OCI-LY1 (cell line): ENCODE measurements around the gene ATF6B.
"Not testable (repeated sequence)": the region's sequence is repeated elsewhere in the genome, so short reads cannot be mapped to it uniquely, and the experiment has no call there.

Experiments used
- H2AFZ ChIP-seq: fragments of 200-600 bp; sonication (generic), shearing (Covaris generic); 2 replicates; pipeline ENCODE4 v1.6.0; 2014; ENCODE audit warnings: antibody characterized with exemption, mild to moderate bottlenecking, low read length
- H3F3A ChIP-seq: fragments of 200-600 bp; sonication (generic), shearing (Covaris generic); 2 replicates; pipeline ENCODE4 v1.6.0; 2014; ENCODE audit warnings: mild to moderate bottlenecking, antibody characterized with exemption, low read length, moderate library complexity; ENCODE audit not compliant: insufficient read depth
- H3K27ac ChIP-seq: fragments of 200-600 bp; sonication (generic); 2 replicates; pipeline ENCODE4 v1.5.1; 2014; ENCODE audit warnings: low read length, mixed run types, mild to moderate bottlenecking, low read depth; ENCODE audit not compliant: poor library complexity, severe bottlenecking
- H3K27me3 ChIP-seq: fragments of 200-600 bp; sonication (generic); 2 replicates; pipeline ENCODE4 v1.6.0; 2014; ENCODE audit warnings: antibody characterized with exemption, mild to moderate bottlenecking, low read length, moderate library complexity; ENCODE audit not compliant: insufficient read depth
- H3K36me3 ChIP-seq: fragments of 200-600 bp; sonication (generic); 2 replicates; pipeline ENCODE4 v1.6.1; 2014; ENCODE audit warnings: mild to moderate bottlenecking, antibody characterized with exemption, low read length, moderate library complexity, mixed read lengths; ENCODE audit not compliant: insufficient read depth
- H3K4me1 ChIP-seq: fragments of 200-600 bp; sonication (generic); 2 replicates; pipeline ENCODE4 v1.5.1; 2014; ENCODE audit warnings: mild to moderate bottlenecking, low read length, moderate library complexity; ENCODE audit not compliant: insufficient read depth, severe bottlenecking
- H3K4me2 ChIP-seq: fragments of 200-600 bp; sonication (generic), shearing (Covaris generic); 2 replicates; pipeline ENCODE4 v1.6.1; 2014; ENCODE audit warnings: low read length
- H3K4me3 ChIP-seq: fragments of 200-600 bp; sonication (generic); 2 replicates; pipeline ENCODE4 v1.5.1; 2014; ENCODE audit warnings: low read length, low read depth, mild to moderate bottlenecking, mixed read lengths; ENCODE audit not compliant: poor library complexity, severe bottlenecking
- H3K79me2 ChIP-seq: fragments of 200-600 bp; shearing (Covaris generic); 2 replicates; pipeline ENCODE4 v1.6.1; 2016; ENCODE audit warnings: mixed run types, low read length, mixed read lengths; ENCODE audit not compliant: insufficient read depth
- H3K9ac ChIP-seq: fragments of 200-600 bp; sonication (generic), shearing (Covaris generic); 2 replicates; pipeline ENCODE4 v1.6.1; 2014; ENCODE audit warnings: mild to moderate bottlenecking, low read length, mixed read lengths
- H3K9me2 ChIP-seq: fragments of 200-600 bp; sonication (generic), shearing (Covaris generic); 2 replicates; pipeline ENCODE4 v1.6.1; 2014; ENCODE audit warnings: low read depth, mild to moderate bottlenecking, low read length, mixed read lengths
- H3K9me3 ChIP-seq: fragments of 200-600 bp; shearing (Covaris generic); 2 replicates; pipeline ENCODE4 v1.6.1; 2014; ENCODE audit warnings: low read length, mixed read lengths
- H4K20me1 ChIP-seq: fragments of 200-600 bp; sonication (generic), shearing (Covaris generic); 2 replicates; pipeline ENCODE4 v1.6.0; 2016; ENCODE audit warnings: mild to moderate bottlenecking, low read length; ENCODE audit not compliant: insufficient read depth
- CTCF ChIP-seq: fragments of 200-600 bp; sonication (generic), shearing (Covaris generic); IDR thresholded peaks from 2 replicates; pipeline ENCODE4 v1.5.1; 2017; ENCODE audit warnings: mild to moderate bottlenecking, antibody characterized with exemption, low read length, moderate library complexity, mixed read lengths
- EZH2 ChIP-seq: fragments of 200-600 bp; sonication (generic), shearing (Covaris generic); IDR thresholded peaks from 2 replicates; pipeline ENCODE4 v1.8.0; 2017; ENCODE audit warnings: borderline replicate concordance, mixed run types, mild to moderate bottlenecking, antibody characterized with exemption, low read length, moderate library complexity, mixed read lengths

ATF6B gene

GRCh38 chr6:32068867-32069266 is 59.2 kb downstream of the ATF6B start:
- H4K20me1 ChIP-seq: no peaks in the 10 kb centered on the region
- H3K9me3 ChIP-seq: no peaks in the 10 kb centered on the region
- H3K27ac ChIP-seq: no peak overlapping the region
- no peak overlapping the region for H3K4me2 ChIP-seq
- H3K4me1 ChIP-seq: no peaks in the 10 kb centered on the region
- no peaks in the 10 kb centered on the region for H3F3A ChIP-seq
- no peak overlapping the region for H3K9ac ChIP-seq
- no peak overlapping the region for H3K4me3 ChIP-seq
- H2AFZ ChIP-seq: no peak overlapping the region
- H3K36me3 ChIP-seq: no peaks in the 10 kb centered on the region
- no peaks in the 10 kb centered on the region for H3K9me2 ChIP-seq
- H3K27me3 ChIP-seq: no peaks in the 10 kb centered on the region
- TF ChIP-seq EZH2 (no peak), CTCF (no peak)
- no peaks in the 10 kb centered on the region for H3K79me2 ChIP-seq

- H3K4me1 ChIP-seq, H3K4me3 ChIP-seq, H4K20me1 ChIP-seq, H3K36me3 ChIP-seq, H3K27me3 ChIP-seq, H3K27ac ChIP-seq, H3F3A ChIP-seq, H3K9ac ChIP-seq, H3K79me2 ChIP-seq, H3K4me2 ChIP-seq, H3K9me2 ChIP-seq, H2AFZ ChIP-seq, H3K9me3 ChIP-seq: not testable (repeated sequence)
Observed at GRCh38 chr6:32068315-32068714, 59.7 kb downstream of the ATF6B start.

- not testable (repeated sequence) for H3K27me3 ChIP-seq, H3K27ac ChIP-seq, H3K9me3 ChIP-seq, H3K4me3 ChIP-seq, H3K4me1 ChIP-seq, H3K4me2 ChIP-seq, H4K20me1 ChIP-seq, H2AFZ ChIP-seq, H3K36me3 ChIP-seq, H3K79me2 ChIP-seq, H3F3A ChIP-seq, H3K9me2 ChIP-seq, H3K9ac ChIP-seq
Observed at GRCh38 chr6:32067521-32067920, 60.5 kb downstream of the ATF6B start.
